Right atrium auricular region (tissue), 2 donors: ENCODE results near the gene KRTAP2-4. TPM values are rescaled to one million over a fixed set of nuclear protein-coding genes. Genes with fewer than 3 reads are reported as not detected.
"Not testable (repeated sequence)": the region's sequence is repeated elsewhere in the genome, so short reads cannot be mapped to it uniquely, and the experiment has no call there.

ENCODE experiments used
- DNase-seq: peaks from one replicate; pipeline ENCODE4 v3.0.0-alpha.2; 2019; ENCODE audit warnings: low spot score
- H3K27ac ChIP-seq, 2 donors: fragments of 200-600 bp; sonication (generic); 1 replicate in 1 of 2; 2 replicates in 1 of 2; pipeline ENCODE4 v1.5.1; 2016 to 2019
- H3K27me3 ChIP-seq, 2 donors: fragments of 200-600 bp; sonication (generic); one replicate each; pipeline versions ENCODE4 v1.5.1 to v1.6.0; 2017 to 2019
- H3K36me3 ChIP-seq: fragments of 200-600 bp; sonication (generic); one replicate; pipeline ENCODE4 v1.5.1; 2016
- H3K4me1 ChIP-seq, 2 donors: fragments of 200-600 bp; sonication (generic); one replicate each; pipeline versions ENCODE4 v1.5.1 to v1.6.0; 2017 to 2019
- H3K4me3 ChIP-seq, 2 donors: fragments of 200-600 bp; sonication (generic); 1 replicate in 1 of 2; 2 replicates in 1 of 2; pipeline ENCODE4 v1.5.1; 2017 to 2019; ENCODE audit warnings: mild to moderate bottlenecking in 1 of 2, moderate library complexity in 1 of 2
- H3K9me3 ChIP-seq, 2 donors: fragments of 200-600 bp; sonication (generic); one replicate each; pipeline ENCODE4 v1.5.1; 2019
- CTCF ChIP-seq, 2 donors: fragments of 200-600 bp; sonication (generic); IDR thresholded peaks; one replicate each; pipeline ENCODE4 v1.5.1; 2019; ENCODE audit warnings: antibody characterized with exemption in 2 of 2
- total RNA-seq, 2 donors: library from RNA; depleted of rRNA; stranded (reverse); fragments of >200 nt; gene quantifications; one replicate each; pipeline ENCODE4 v1.1.0, GENCODE V29; 2016

Gene KRTAP2-4
- total RNA-seq, 2 donors from 2014 or later: not detected

GRCh38 chr17:41083427-41083826 is 17.7 kb upstream of the KRTAP2-4 start:
- H3K27ac ChIP-seq, H3K27me3 ChIP-seq, H3K36me3 ChIP-seq, H3K4me3 ChIP-seq, H3K9me3 ChIP-seq, DNase-seq, H3K4me1 ChIP-seq: not testable (repeated sequence)

- H3K4me3 ChIP-seq: no peak overlapping the region
- DNase-seq: no peak
- H3K4me1 ChIP-seq: no peaks in the 10 kb centered on the region
- H3K36me3 ChIP-seq: no peaks in the 10 kb centered on the region
- TF ChIP-seq CTCF (IDR thresholded peaks at IDR 0.05): no peak
- H3K27me3 ChIP-seq: no peaks in the 10 kb centered on the region
- no peak overlapping the region for H3K27ac ChIP-seq
- H3K9me3 ChIP-seq: no peaks in the 10 kb centered on the region
These were observed 16.9 kb upstream of the KRTAP2-4 start for GRCh38 chr17:41082626-41083025.

GRCh38 chr17:41076788-41077187 is 11.1 kb upstream of the KRTAP2-4 start:
- TF ChIP-seq CTCF (IDR thresholded peaks at IDR 0.05): no peak
- Histone ChIP-seq H3K27ac (no peak overlapping the region), H3K27me3 (no peaks in the 10 kb centered on the region)

GRCh38 chr17:41073676-41074075 is 8.0 kb upstream of the KRTAP2-4 start:
- no peaks in the 10 kb centered on the region for H3K27me3 ChIP-seq
- no peak for TF ChIP-seq CTCF (IDR thresholded peaks at IDR 0.05)
- no peaks in the 10 kb centered on the region for H3K9me3 ChIP-seq
- no peak for DNase-seq
- H3K4me3 ChIP-seq: no peak overlapping the region
- no peaks in the 10 kb centered on the region for H3K36me3 ChIP-seq
- H3K4me1 ChIP-seq: no peaks in the 10 kb centered on the region
- no peak overlapping the region for H3K27ac ChIP-seq

More at GRCh38 chr17:41076788-41077187, 11.1 kb upstream of the KRTAP2-4 start:
- Histone ChIP-seq H3K36me3 (no peaks in the 10 kb centered on the region), H3K4me1 (no peaks in the 10 kb centered on the region), H3K4me3 (no peak overlapping the region), H3K9me3 (no peaks in the 10 kb centered on the region)
- no peak for DNase-seq

- no peaks in the 10 kb centered on the region for H3K36me3 ChIP-seq
- H3K27me3 ChIP-seq: no peaks in the 10 kb centered on the region
- no peak overlapping the region for H3K4me3 ChIP-seq
- TF ChIP-seq CTCF (IDR thresholded peaks at IDR 0.05): no peak
- H3K4me1 ChIP-seq: no peaks in the 10 kb centered on the region
- DNase-seq: no peak
- no peak overlapping the region for H3K27ac ChIP-seq
- H3K9me3 ChIP-seq: no peaks in the 10 kb centered on the region
These were observed 6.1 kb upstream of the KRTAP2-4 start for GRCh38 chr17:41071606-41072360.

- Histone ChIP-seq H3K27me3 (no peaks in the 10 kb centered on the region), H3K4me1 (no peaks in the 10 kb centered on the region), H3K27ac (no peak overlapping the region), H3K36me3 (no peaks in the 10 kb centered on the region), H3K9me3 (no peaks in the 10 kb centered on the region), H3K4me3 (no peak overlapping the region)
- TF ChIP-seq CTCF (IDR thresholded peaks at IDR 0.05): no peak
- DNase-seq: no peak
These were observed 3.4 kb upstream of the KRTAP2-4 start for GRCh38 chr17:41069031-41069430.
